SJSA1 (cell line): ENCODE results near the gene PLEKHD1. TPM values are rescaled to one million over a fixed set of nuclear protein-coding genes. Genes with fewer than 3 reads are reported as not detected.

Source experiments
- DNase-seq, 2 experiments: peaks; one replicate each; pipeline ENCODE4 v3.0.0-alpha.2; 2015 to 2020; ENCODE audit warnings: low spot score in 2 of 2, low read depth in 1 of 2
- H3K27ac ChIP-seq: fragments of 250-450 bp; sonication (Bioruptor Pico); 2 replicates; pipeline ENCODE4 v1.5.1; 2020; ENCODE audit warnings: mild to moderate bottlenecking, moderate library complexity
- H3K27me3 ChIP-seq: fragments of 250-450 bp; sonication (Bioruptor Pico); replicated peaks from 2 replicates; pipeline ENCODE4 v1.5.1; 2020; ENCODE audit warnings: mild to moderate bottlenecking, moderate library complexity
- H3K36me3 ChIP-seq: fragments of 250-450 bp; sonication (Bioruptor Pico); 2 replicates; pipeline ENCODE4 v1.5.1; 2020; ENCODE audit warnings: mild to moderate bottlenecking
- H3K4me1 ChIP-seq: fragments of 250-450 bp; sonication (Bioruptor Pico); replicated peaks from 2 replicates; pipeline ENCODE4 v1.6.1; 2021; ENCODE audit warnings: mild to moderate bottlenecking
- H3K4me3 ChIP-seq: fragments of 250-450 bp; sonication (Bioruptor Pico); 2 replicates; pipeline ENCODE4 v1.5.1; 2020; ENCODE audit warnings: mild to moderate bottlenecking
- H3K9me3 ChIP-seq: fragments of 250-450 bp; sonication (Bioruptor Pico); replicated peaks from 2 replicates; pipeline ENCODE4 v1.5.1; 2020; ENCODE audit warnings: mild to moderate bottlenecking
- total RNA-seq: library from RNA; depleted of rRNA; stranded (reverse); fragments of >200 nt; shearing (Covaris generic); gene quantifications from 2 replicates; pipeline ENCODE4 v1.2.3, GENCODE V29; 2014

The PLEKHD1 gene
- total RNA-seq, 1 experiment from 2014 or later = 0.03 TPM

DNA sequence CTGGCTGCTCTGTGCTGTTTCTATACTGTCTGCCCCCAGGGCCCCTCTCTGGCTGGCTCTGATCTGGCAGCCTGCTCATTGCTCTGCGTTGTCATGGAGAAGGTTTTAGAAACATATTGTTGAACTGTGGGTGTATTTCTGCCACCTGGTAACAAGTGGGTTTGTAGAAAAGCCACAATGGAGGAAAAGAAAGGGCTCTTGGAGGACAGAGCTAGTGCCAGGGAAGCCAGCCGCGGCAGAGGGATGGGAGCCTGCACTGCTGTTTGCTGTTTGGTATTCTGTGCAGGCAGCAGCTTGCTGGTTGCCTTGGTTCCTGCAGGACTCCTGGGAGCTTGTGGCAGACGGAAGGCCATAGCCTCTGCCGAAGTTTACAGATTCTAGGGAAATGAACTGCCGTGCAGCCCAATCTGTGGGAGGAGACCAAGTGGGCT is 75.1 kb downstream of the PLEKHD1 start:
- H3K27me3 ChIP-seq = no peaks in the 10 kb centered on the region; the same call in 1 of the 2 replicates
- no peak for DNase-seq
- H3K27ac ChIP-seq = no peak overlapping the region
- H3K4me1 ChIP-seq = no peaks in the 10 kb centered on the region
- H3K4me3 ChIP-seq = no peak overlapping the region
- H3K36me3 ChIP-seq = no peaks in the 10 kb centered on the region
- no peaks in the 10 kb centered on the region for H3K9me3 ChIP-seq

DNA sequence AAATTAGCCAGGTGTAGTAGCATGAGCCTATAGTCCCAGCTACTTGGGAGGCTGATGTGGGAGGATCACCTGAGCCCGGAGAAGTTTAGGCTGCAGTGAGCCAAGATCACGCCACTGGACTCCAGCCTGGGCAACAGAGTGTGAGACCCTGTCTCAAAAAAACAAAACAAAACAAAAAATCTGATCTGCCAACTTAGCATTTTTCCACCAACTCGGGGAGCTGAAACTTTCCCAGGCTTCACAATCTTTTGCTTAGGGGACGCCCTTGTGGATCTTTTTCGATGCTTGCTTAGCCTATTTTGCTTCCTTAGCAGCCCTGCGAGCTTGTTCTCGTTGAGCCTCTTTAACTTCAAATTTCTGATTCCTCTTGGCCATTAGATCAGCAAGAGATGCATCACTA is 76.3 kb downstream of the PLEKHD1 start:
- Histone ChIP-seq H3K27ac (no peak overlapping the region), H3K27me3 (peaks cover 2% of the 10 kb centered on the region), H3K36me3 (no peaks in the 10 kb centered on the region), H3K9me3 (no peaks in the 10 kb centered on the region), H3K4me1 (no peaks in the 10 kb centered on the region), H3K4me3 (no peak overlapping the region)
- DNase-seq = no peak

DNA sequence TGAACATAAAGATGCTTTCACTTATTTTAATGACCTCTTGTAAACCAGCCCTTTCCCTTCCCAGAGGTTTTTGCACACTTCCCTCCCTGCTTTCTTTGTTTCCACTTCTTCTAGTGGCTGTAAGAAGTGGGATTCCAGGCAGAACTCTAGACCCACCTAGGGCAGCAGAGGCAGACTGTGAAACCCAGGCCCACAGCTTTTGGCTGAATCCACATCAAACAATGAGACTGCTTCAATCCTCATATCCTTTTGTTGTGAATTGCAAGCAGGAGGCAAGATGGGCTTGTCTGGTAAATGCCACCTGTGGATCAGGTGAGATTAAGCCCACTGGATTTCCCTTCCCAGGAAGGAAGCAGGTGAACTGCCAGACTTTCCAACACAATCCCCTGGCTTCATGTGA is 77.4 kb downstream of the PLEKHD1 start:
- Histone ChIP-seq H3K4me1 (no peaks in the 10 kb centered on the region), H3K27ac (no peak overlapping the region), H3K9me3 (no peaks in the 10 kb centered on the region), H3K4me3 (no peak overlapping the region), H3K27me3 (peaks cover 8% of the 10 kb centered on the region), H3K36me3 (no peaks in the 10 kb centered on the region)
- no peak for DNase-seq

DNA sequence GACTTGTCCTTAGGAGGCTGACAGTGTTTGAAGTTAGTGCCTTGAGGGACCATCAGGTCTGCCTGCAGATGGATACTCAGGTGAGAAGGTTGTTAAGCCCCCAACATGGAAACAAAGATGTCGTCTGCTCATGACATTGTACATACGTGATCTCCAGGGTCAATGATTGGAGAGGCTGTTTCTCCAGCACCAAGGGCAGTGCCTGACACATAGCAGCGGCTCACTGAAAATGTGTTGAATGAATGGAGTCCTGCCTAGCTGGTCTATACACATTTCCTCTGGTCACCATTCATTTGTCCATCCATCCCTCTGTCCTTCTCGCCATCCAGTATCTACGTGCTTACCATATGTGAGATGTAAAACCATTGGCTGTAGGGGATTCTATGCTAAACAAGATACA is 83.0 kb downstream of the PLEKHD1 start:
- peaks cover 10% of the 10 kb centered on the region for H3K4me1 ChIP-seq
- peaks cover 3% of the 10 kb centered on the region; the same call in 1 of the 2 replicates for H3K9me3 ChIP-seq
- H3K36me3 ChIP-seq = no peaks in the 10 kb centered on the region
- no peak overlapping the region for H3K27ac ChIP-seq
- no peak overlapping the region for H3K4me3 ChIP-seq
- peaks cover 59% of the 10 kb centered on the region for H3K27me3 ChIP-seq
- DNase-seq = no peak

DNA sequence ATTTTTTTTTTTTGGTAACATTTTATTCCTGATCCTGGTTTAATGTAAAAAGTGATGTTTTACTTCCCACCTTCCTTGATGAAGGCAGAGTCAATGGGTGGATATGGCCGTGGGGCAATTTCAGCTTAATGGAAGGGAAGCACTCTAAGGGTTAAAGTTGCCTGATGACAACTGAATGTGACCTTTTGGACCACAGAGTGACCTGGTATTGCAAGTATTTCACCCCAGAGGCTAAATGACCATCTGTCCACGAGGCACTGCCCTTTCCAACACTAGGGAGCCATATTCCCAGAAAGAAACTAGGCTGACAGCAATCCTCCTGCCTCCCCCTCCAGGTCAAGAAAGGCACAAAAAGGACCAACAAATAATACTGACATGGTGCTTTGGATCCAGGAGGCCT is 85.3 kb downstream of the PLEKHD1 start:
- Histone ChIP-seq H3K27ac (no peak overlapping the region), H3K27me3 (peaks cover 80% of the 10 kb centered on the region), H3K4me1 (peaks cover 25% of the 10 kb centered on the region), H3K4me3 (no peak overlapping the region), H3K9me3 (peaks cover 5% of the 10 kb centered on the region; the same call in 1 of the 2 replicates), H3K36me3 (no peaks in the 10 kb centered on the region)
- no peak for DNase-seq

DNA sequence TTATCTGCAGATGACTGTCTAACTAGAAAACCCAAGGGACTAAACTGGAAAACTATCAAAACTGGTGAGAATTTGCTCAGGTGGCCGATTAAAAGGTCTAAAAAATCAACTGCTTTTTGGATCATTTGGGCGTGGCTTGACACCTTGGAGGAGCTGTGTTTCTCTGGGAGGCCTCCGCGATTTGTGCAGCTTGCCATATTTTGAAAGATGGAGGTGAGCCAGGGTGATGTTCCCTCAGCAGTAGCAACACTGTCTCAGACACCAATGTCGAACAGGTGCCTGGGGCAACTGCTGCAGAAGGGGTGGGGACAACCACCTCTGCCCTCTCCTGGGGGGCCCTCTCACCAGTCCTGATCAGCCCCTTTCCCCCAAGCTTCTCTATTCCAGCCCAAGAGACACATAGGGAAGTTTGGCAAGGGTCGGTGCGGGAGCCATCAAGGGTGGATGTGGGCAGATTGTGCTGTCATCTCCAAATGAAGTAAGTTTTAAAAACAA is 86.4 kb downstream of the PLEKHD1 start:
- Histone ChIP-seq H3K4me3 (no peak overlapping the region), H3K36me3 (no peaks in the 10 kb centered on the region), H3K27ac (no peak overlapping the region), H3K9me3 (peaks cover 5% of the 10 kb centered on the region; the same call in 1 of the 2 replicates), H3K27me3 (peaks cover 86% of the 10 kb centered on the region), H3K4me1 (peaks cover 25% of the 10 kb centered on the region)
- DNase-seq = no peak

DNA sequence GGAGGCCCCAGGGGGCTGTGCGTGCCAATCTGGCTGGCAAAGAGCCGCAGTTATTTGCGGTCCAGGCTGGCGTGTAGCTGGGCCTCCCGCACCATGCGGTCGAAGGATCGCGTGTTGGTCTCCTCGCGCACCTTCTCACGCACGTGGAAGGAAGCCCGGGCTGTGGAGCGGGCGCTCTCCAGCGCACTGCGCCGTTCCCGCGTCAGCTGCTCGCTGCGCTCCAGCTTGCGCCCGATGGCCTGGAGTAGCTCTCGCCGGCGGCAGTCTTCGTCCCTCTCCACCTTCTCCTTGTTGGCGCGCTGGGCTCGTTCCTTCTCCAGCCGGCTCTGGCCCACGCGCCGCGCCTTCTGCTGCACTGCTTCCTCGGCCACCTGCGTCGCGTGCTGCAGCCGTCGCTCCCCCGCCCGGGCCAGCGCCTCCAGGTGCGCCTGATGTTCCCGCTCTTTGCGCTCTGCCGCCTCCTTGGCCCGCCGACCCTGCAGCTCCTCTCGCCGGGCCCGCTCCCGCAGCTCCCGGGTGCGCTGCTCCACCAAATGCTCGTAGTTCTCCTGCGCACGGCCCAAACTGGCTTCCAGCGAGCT is 87.0 kb downstream of the PLEKHD1 start:
- Histone ChIP-seq H3K4me1 (peaks cover 25% of the 10 kb centered on the region), H3K27me3 (peaks cover 79% of the 10 kb centered on the region), H3K36me3 (no peaks in the 10 kb centered on the region), H3K4me3 (no peak overlapping the region), H3K9me3 (peaks cover 5% of the 10 kb centered on the region; the same call in 1 of the 2 replicates), H3K27ac (no peak overlapping the region)
- no peak for DNase-seq

DNA sequence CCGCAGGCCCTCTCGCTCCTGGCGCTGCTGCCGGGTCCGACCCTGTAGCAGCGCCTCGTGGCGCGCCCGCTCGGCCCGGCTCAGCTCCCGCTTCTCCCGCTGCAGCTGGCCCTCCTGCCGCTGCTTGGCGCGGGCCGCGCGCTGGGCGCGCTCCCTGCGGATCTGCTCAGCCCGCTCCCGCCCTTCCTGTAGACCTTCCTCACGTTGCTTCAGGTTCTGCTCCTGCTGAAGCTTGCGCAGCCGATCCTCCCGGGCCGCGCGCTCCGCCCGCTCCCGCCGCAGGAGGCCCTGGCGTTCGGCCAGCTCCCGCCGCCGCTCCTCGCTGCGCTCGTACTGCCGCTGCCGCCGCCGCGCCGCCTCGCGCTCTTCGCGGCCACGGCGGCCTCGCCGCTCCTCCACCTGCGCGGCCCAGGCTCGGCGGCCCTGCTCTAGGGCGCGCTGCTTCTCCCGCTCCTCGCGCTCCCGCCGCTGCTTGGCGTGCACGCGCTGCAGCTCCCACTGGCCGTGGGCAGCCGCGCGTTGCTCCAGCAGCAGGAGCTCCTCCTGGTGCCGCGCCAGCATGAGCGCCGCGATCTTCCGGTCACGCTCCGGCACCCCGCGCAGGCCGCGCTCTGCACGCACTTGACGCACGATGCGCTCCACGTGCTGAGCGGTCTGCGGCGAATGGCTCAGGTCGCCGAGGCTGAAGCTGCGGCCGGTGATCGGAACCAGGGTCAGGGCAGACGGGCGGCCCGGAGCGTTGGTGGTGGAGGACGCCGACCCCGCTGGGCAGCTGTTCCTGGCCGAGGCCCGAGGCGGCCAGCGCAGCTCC is 87.7 kb downstream of the PLEKHD1 start:
- Histone ChIP-seq H3K27me3 (peaks cover 76% of the 10 kb centered on the region), H3K27ac (no peak overlapping the region), H3K4me1 (peaks cover 25% of the 10 kb centered on the region), H3K4me3 (no peak overlapping the region), H3K9me3 (peaks cover 5% of the 10 kb centered on the region; the same call in 1 of the 2 replicates), H3K36me3 (no peaks in the 10 kb centered on the region)
- no peak for DNase-seq

DNA sequence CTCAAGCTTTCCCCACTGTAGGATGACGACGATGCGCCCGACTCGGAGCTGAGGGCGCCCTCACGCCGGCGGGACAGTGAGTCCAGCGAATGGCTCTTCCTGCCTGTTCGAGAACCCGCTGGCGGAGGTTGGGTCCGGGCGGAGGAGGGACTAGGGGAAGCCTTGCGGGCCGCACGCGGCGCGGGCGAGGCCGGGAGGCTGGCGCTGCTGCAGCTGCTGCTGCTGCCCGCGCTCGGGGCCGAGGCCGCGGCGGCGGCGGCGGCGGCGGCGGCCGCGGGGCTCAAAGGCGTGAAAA is 88.3 kb downstream of the PLEKHD1 start:
- Histone ChIP-seq H3K27ac (no peak overlapping the region), H3K36me3 (no peaks in the 10 kb centered on the region), H3K4me1 (peaks cover 25% of the 10 kb centered on the region), H3K27me3 (peaks cover 71% of the 10 kb centered on the region), H3K9me3 (peaks cover 5% of the 10 kb centered on the region; the same call in 1 of the 2 replicates), H3K4me3 (no peak overlapping the region)
- DNase-seq = no peak

DNA sequence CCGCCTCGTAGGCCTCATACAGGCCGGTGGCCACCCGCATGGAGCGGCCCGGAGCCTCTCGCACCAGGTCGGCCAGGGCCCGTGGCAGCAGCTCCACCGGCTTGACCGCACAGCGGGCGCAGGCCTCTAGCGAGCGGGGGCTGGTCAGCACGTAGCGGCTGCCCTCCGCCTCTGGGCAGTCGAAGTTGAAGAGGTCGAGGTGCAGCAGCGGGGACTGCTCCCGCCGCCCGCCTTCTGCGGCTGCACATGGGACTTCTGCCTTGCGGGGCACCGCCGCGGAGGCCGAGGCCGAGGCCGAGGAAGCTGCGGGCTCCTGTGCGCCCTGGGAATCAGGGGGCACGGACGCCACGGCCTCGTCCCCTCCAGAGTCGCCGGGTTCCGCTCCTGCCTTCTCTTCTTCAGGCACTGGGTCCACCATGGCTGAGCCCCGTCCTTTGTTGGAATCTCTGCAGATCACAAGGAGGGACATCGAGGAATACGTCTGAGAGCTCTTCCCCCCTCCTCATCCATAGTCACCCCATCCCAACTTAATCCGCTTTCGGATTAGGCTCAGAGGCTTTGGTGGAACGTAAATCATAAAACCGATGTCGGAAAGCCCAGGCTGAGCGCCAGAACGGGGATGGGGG is 88.8 kb downstream of the PLEKHD1 start:
- no peak overlapping the region for H3K4me3 ChIP-seq
- peaks cover 66% of the 10 kb centered on the region for H3K27me3 ChIP-seq
- peaks cover 25% of the 10 kb centered on the region for H3K4me1 ChIP-seq
- peaks cover 5% of the 10 kb centered on the region; the same call in 1 of the 2 replicates for H3K9me3 ChIP-seq
- DNase-seq = no peak
- H3K27ac ChIP-seq = no peak overlapping the region
- no peaks in the 10 kb centered on the region for H3K36me3 ChIP-seq

DNA sequence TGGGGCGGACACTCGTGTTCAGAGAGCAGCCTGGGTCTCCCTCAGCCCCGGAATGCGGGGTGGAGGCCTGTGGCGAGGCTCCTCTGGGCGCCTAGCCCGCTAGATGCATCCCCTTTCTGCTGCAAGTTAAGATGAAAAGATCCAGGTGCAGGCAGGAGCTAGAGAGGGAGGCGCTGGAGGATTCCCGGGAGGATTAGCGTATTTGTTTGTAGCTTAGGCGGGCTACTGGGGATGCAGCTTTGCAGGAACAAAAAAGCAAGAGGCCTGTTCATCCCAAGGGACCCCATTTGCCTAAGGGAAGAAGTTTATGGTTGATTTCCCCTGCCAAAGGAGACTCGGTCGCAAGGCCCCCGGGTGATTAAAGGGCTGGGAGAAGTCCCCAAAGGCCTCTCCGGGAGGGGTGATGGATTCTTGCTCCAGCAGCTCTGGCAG is 89.3 kb downstream of the PLEKHD1 start:
- Histone ChIP-seq H3K9me3 (peaks cover 5% of the 10 kb centered on the region; the same call in 1 of the 2 replicates), H3K4me3 (no peak overlapping the region), H3K27ac (no peak overlapping the region), H3K36me3 (no peaks in the 10 kb centered on the region), H3K4me1 (peaks cover 25% of the 10 kb centered on the region), H3K27me3 (peaks cover 64% of the 10 kb centered on the region)
- no peak for DNase-seq

DNA sequence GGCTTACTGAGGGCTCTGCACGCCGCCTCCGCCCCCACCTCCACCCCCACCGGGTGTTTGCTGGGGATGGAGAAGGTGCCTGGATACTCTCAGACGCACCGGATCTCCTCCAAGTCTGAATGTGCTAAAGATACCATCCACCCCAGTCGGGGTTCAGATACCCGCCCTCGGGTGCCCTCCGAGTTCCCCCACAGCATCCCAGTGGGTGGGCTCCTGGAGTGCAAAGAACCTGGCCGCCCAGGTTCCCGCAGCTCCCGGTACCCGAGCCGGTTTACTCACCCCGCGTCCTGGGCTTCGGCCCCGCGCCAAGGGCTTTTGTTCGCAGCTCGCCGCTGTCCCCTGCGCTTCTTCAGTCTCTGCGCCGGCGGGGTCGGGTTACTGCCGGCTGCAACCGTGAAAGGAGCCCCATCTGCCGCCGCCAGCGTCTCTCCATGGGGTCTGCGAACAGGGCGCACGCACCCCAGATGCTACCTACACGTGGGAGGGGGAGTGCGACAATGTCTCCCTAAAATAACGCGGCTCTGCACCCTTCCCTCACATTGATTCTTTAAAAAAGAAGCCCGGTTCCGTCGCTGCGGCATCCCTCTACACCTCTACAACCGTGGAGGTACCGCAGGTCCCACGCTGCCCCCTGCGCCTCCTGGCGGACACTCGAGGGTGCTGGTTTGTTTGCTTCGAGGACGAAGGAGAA is 89.9 kb downstream of the PLEKHD1 start, which contains the start of gene CCDC177:
TSS of gene CCDC177 (minus strand) at position 609 of the 691 bp plus-strand sequence. CDS start 1,249 bp downstream, outside the sequence.
- DNase-seq = peak; percentile 34 to 58
- Histone ChIP-seq H3K9me3 (peaks cover 5% of the 10 kb centered on the region; the same call in 1 of the 2 replicates), H3K27me3 (peaks cover 59% of the 10 kb centered on the region), H3K4me1 (peaks cover 25% of the 10 kb centered on the region), H3K27ac (no peak within 1 kb of the TSS), H3K4me3 (no peak within 1 kb of the TSS), H3K36me3 (no peaks in the 10 kb centered on the region)

DNA sequence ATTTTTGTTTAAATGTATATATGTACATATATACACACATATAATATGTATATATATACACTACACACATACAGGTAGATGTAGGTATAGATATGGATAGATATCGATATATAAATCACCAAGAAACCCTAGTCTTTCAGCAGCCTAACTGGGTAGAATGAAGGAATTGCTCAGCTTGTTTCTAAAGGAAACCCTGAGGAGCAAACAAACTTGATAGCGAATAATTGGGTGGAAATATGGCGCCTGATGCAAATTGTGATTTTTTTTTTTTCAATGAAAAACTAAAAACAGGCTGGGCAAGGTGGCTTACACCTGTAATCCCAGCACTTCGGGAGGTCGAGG is 90.4 kb downstream of the PLEKHD1 start:
- H3K27me3 ChIP-seq = peaks cover 56% of the 10 kb centered on the region
- H3K9me3 ChIP-seq = peaks cover 5% of the 10 kb centered on the region; the same call in 1 of the 2 replicates
- no peak overlapping the region for H3K4me3 ChIP-seq
- DNase-seq = no peak
- H3K36me3 ChIP-seq = no peaks in the 10 kb centered on the region
- H3K4me1 ChIP-seq = peaks cover 25% of the 10 kb centered on the region
- H3K27ac ChIP-seq = no peak overlapping the region
